Stimulated activated naive B cell treated with anti-CD40 and anti-IgM and Interleukin-4, amounts not matched to agents 10 μg/mL and 1 μg/mL and 100 μg/mL, for 72 hours (primary cell): Measurements from ENCODE around the gene NPFFR1.

Experiments
- ATAC-seq, 2 donors: fragments of 150-1000 bp; cut with Tn5 transposase; replicated peaks; 2 replicates each; pipeline ENCODE4 v1.10.0; 2021; ENCODE audit warnings: moderate library complexity in 1 of 2
- DNase-seq: peaks from one replicate; pipeline ENCODE4 v3.0.0; 2021
- H3K27ac Mint-ChIP-seq: one replicate; pipeline ENCODE4 v1.8.0; 2022; ENCODE audit warnings: mild to moderate bottlenecking, mixed read lengths
- H3K27me3 Mint-ChIP-seq, 2 donors: one replicate each; pipeline ENCODE4 v1.8.0; 2022; ENCODE audit warnings: mixed read lengths in 2 of 2
- H3K36me3 Mint-ChIP-seq, 2 donors: one replicate each; pipeline ENCODE4 v1.8.0; 2022; ENCODE audit warnings: mixed read lengths in 2 of 2, mild to moderate bottlenecking in 1 of 2
- H3K4me1 Mint-ChIP-seq, 2 donors: one replicate each; pipeline ENCODE4 v1.8.0; 2022; ENCODE audit warnings: mixed read lengths in 2 of 2, mild to moderate bottlenecking in 1 of 2
- H3K4me3 Mint-ChIP-seq, 2 donors: one replicate each; pipeline ENCODE4 v1.8.0; 2022; ENCODE audit warnings: mild to moderate bottlenecking in 2 of 2, mixed read lengths in 2 of 2, moderate library complexity in 1 of 2
- H3K9me3 Mint-ChIP-seq, 2 donors: one replicate each; pipeline ENCODE4 v1.8.0; 2022; ENCODE audit warnings: mixed read lengths in 2 of 2, mild to moderate bottlenecking in 1 of 2

Gene NPFFR1

DNA sequence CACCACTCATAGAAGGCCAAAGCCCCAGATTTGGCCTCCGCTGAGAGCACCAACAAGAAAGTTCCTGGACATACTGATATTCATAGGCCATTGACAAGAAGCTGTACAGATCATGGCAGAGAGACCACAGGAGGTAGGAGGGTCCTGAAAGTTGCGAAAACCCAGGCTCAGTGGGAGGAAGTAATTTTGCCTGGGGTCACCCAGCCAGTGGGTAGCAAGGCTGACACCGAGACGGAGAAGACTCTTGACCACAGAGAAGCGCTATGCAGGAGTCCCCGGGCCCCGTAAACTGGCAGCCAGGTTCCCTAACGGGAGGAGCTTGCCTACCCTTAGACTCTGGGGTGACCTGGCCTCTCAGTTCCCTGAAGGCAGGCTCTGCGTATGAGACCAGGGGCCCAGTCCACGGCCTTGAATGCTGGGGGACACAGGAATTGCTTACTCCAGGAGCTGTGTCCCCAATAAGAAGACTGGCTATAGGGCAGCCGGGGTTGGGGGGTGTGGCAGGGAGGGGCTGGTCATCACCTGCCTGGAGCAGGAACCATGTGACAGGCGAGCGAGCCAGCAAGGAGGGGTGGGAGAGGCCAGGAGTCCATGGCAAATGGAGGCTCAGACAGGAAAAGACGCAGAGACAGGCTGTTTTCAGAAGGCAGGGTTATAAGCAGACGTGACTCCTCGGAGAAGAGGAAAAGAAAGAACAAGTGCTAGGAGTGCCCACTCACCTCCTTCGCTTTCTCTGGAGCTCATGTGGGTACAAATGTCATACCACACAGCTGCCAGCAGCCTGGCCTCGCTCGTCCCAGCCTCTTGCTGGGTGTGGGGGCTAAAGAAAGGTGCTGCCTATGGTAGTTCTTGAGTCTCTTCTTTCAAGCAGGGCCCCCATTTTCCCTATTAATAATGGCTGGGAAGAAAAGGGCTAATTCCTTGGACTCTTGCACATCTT lies 24.6 kb upstream of the NPFFR1 start:
- ATAC-seq (no peak), DNase-seq (no peak)
- no peaks in the 10 kb centered on the region for H3K9me3 Mint-ChIP-seq
- peaks cover 10 to 15% of the 10 kb centered on the region in 2 donors for H3K4me1 Mint-ChIP-seq
- no peaks in the 10 kb centered on the region for H3K36me3 Mint-ChIP-seq
- peaks cover 0 to 4% of the 10 kb centered on the region in 2 donors for H3K27me3 Mint-ChIP-seq
- no peak overlapping the region for H3K27ac Mint-ChIP-seq
- H3K4me3 Mint-ChIP-seq = no peak overlapping the region

DNA sequence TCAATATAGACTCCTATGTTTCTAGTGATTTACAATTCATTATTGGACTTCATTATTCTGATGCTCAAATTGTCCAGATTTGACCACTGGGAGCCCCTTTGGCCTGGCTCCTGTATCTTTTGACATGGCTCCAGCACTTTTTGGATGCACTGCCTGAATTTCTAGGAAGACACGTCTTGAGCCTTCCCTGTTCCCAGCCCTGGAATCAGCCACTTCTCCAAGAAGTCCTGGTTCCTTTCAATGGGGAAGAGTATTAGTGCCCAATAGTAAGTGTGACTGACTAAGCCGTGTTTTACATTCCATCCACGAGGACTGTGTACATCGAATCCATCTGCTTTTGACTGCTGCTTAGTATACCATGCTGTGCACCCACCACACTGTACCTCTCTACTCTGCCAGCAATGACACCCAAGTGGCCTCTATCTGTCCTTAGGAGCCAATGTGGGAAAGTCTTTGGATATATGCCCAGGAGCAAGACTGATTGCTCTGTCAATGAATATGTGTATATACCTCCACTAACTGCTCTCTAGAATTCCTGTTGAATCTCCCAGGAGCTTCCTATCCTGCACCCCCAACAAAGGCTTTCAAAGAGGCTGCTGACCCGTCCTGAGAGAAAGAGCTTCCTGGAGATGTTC lies 23.2 kb upstream of the NPFFR1 start:
- Mint-ChIP-seq H3K4me3 (no peak overlapping the region), H3K36me3 (no peaks in the 10 kb centered on the region), H3K27ac (no peak overlapping the region), H3K9me3 (no peaks in the 10 kb centered on the region), H3K4me1 (peaks cover 10 to 15% of the 10 kb centered on the region in 2 donors), H3K27me3 (no peaks in the 10 kb centered on the region)
- DNase-seq (no peak), ATAC-seq (no peak)

GRCh38 chr10:70306181-70306705 lies 22.4 kb upstream of the NPFFR1 start:
- peak; percentile 34 to 38 for ATAC-seq
- Mint-ChIP-seq H3K9me3 (no peaks in the 10 kb centered on the region), H3K27ac (no peak overlapping the region), H3K36me3 (no peaks in the 10 kb centered on the region), H3K27me3 (no peaks in the 10 kb centered on the region), H3K4me1 (peaks cover 10 to 15% of the 10 kb centered on the region in 2 donors), H3K4me3 (no peak overlapping the region)
- DNase-seq = no peak

- Mint-ChIP-seq H3K27ac (no peak overlapping the region), H3K36me3 (no peaks in the 10 kb centered on the region), H3K27me3 (no peaks in the 10 kb centered on the region), H3K4me3 (no peak overlapping the region), H3K9me3 (no peaks in the 10 kb centered on the region), H3K4me1 (peaks cover 10 to 15% of the 10 kb centered on the region in 2 donors)
- DNase-seq (no peak), ATAC-seq (no peak)
These were observed 19.9 kb upstream of the NPFFR1 start for GRCh38 chr10:70303730-70304129.

GRCh38 chr10:70302292-70302691 lies 18.5 kb upstream of the NPFFR1 start:
- Mint-ChIP-seq H3K27me3 (no peaks in the 10 kb centered on the region), H3K4me1 (peaks cover 10 to 15% of the 10 kb centered on the region in 2 donors), H3K4me3 (no peak overlapping the region), H3K9me3 (no peaks in the 10 kb centered on the region), H3K36me3 (no peaks in the 10 kb centered on the region), H3K27ac (no peak overlapping the region)
- ATAC-seq (no peak), DNase-seq (no peak)

DNA sequence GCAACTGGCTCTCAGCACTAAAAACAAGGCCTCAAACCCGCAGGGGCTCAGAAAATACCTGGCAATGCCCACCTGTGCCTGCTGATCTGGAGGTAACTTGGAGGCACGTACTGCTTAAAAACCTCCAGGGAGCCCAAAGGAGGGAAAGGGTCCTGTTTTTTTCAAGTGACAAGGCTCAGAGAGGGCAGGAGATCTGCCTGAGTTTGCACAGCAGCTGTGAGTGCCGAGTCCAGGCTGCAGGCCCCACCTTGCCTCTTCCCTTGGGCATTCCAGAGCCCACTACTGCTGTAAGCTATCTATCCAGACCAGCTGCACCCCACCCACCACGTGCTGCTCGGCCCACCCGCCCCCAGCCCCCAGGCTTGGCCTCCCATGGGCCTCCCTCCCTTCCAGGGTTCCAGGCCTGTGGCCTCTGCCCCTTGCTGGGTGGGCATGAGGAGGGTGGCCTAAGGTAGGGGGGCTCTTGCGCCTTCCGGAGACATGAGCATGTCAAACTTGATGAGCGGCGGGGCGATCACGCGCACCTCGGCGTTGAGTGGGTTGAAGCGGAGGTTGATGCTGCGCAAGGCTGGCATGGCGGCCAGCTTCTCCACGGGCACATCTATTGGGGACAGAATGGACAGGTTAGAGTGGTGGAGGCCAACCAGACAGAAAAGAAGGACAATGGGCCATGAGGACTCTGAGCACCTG lies 17.2 kb upstream of the NPFFR1 start:
- H3K27ac Mint-ChIP-seq = no peak overlapping the region
- DNase-seq (no peak), ATAC-seq (no peak)
- H3K9me3 Mint-ChIP-seq = no peaks in the 10 kb centered on the region
- no peaks in the 10 kb centered on the region for H3K27me3 Mint-ChIP-seq
- H3K36me3 Mint-ChIP-seq = no peaks in the 10 kb centered on the region
- no peak overlapping the region for H3K4me3 Mint-ChIP-seq
- H3K4me1 Mint-ChIP-seq = peaks cover 2 to 3% of the 10 kb centered on the region in 2 donors

DNA sequence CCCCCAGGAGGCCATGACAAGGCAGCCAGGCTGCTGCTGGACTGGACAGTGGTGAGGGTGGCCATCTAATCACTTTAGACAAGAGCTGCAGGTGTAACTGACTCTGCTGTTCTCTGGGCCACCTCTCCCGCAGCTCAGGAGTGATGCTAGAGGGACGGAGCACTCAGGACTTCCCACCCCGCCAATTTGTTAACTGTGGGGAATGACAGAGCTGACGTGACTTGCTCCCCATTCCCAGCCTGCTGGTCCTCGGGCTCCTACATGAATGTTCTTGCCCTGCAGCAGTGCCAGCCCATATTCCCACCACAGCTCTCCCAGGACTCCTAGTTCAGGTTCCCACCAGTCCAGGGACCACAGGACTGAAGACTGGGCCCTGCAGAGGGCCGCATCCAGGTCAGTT lies 16.7 kb upstream of the NPFFR1 start:
- Mint-ChIP-seq H3K4me1 (no peaks in the 10 kb centered on the region), H3K4me3 (no peak overlapping the region), H3K27ac (no peak overlapping the region), H3K36me3 (no peaks in the 10 kb centered on the region), H3K9me3 (no peaks in the 10 kb centered on the region), H3K27me3 (peaks cover 0 to under 1% of the 10 kb centered on the region in 2 donors)
- ATAC-seq (no peak), DNase-seq (no peak)

GRCh38 chr10:70299876-70300275 lies 16.1 kb upstream of the NPFFR1 start:
- Mint-ChIP-seq H3K9me3 (no peaks in the 10 kb centered on the region), H3K4me1 (no peaks in the 10 kb centered on the region), H3K4me3 (no peak overlapping the region), H3K27me3 (peaks cover under 1 to 7% of the 10 kb centered on the region in 2 donors), H3K27ac (no peak overlapping the region), H3K36me3 (no peaks in the 10 kb centered on the region)
- no peak for ATAC-seq
- DNase-seq = no peak

- H3K4me1 Mint-ChIP-seq = peaks cover 2 to 4% of the 10 kb centered on the region in 2 donors
- no peaks in the 10 kb centered on the region for H3K9me3 Mint-ChIP-seq
- H3K27ac Mint-ChIP-seq = no peak overlapping the region
- DNase-seq = no peak
- no peaks in the 10 kb centered on the region for H3K36me3 Mint-ChIP-seq
- no peak overlapping the region for H3K4me3 Mint-ChIP-seq
- H3K27me3 Mint-ChIP-seq = peaks cover 6 to 15% of the 10 kb centered on the region in 2 donors
- ATAC-seq = no peak
These were observed 14.6 kb upstream of the NPFFR1 start for GRCh38 chr10:70298393-70298792.

GRCh38 chr10:70297224-70297623 lies 13.4 kb upstream of the NPFFR1 start:
- Mint-ChIP-seq H3K9me3 (no peaks in the 10 kb centered on the region), H3K4me1 (peaks cover 5 to 8% of the 10 kb centered on the region in 2 donors), H3K27me3 (peaks cover 6 to 15% of the 10 kb centered on the region in 2 donors), H3K36me3 (no peaks in the 10 kb centered on the region), H3K4me3 (no peak overlapping the region), H3K27ac (no peak overlapping the region)
- DNase-seq (no peak), ATAC-seq (no peak)

- H3K27ac Mint-ChIP-seq = no peak overlapping the region
- no peaks in the 10 kb centered on the region for H3K36me3 Mint-ChIP-seq
- DNase-seq = no peak
- no peaks in the 10 kb centered on the region for H3K9me3 Mint-ChIP-seq
- no peak for ATAC-seq
- peaks cover 6 to 15% of the 10 kb centered on the region in 2 donors for H3K27me3 Mint-ChIP-seq
- no peak overlapping the region for H3K4me3 Mint-ChIP-seq
- peaks cover 5 to 8% of the 10 kb centered on the region in 2 donors for H3K4me1 Mint-ChIP-seq
These were observed 12.6 kb upstream of the NPFFR1 start for GRCh38 chr10:70296406-70296899.

DNA sequence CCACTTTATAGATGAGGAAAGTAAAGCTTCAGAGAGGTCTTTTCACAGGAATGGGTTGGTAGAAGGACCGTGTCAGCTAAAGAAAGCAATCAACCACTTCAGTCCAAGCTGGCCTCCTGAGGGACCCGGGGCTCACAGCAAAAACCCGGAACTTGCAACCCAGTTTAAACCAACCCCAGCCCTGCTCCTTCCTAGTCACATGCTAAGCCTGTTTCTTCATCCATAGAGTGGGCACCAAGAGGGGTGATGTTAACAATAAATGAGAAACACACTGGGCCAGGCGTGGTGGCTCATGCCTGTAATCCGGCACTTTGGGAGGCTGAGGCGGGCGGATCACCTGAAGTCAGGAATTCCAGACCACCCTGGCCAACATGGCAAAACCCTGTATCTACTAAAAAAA lies 12.1 kb upstream of the NPFFR1 start:
- H3K9me3 Mint-ChIP-seq = no peaks in the 10 kb centered on the region
- peaks cover 6 to 15% of the 10 kb centered on the region in 2 donors for H3K27me3 Mint-ChIP-seq
- ATAC-seq (no peak), DNase-seq (no peak)
- no peak overlapping the region for H3K27ac Mint-ChIP-seq
- H3K4me1 Mint-ChIP-seq = peaks cover 5 to 8% of the 10 kb centered on the region in 2 donors
- H3K36me3 Mint-ChIP-seq = no peaks in the 10 kb centered on the region
- no peak overlapping the region for H3K4me3 Mint-ChIP-seq

DNA sequence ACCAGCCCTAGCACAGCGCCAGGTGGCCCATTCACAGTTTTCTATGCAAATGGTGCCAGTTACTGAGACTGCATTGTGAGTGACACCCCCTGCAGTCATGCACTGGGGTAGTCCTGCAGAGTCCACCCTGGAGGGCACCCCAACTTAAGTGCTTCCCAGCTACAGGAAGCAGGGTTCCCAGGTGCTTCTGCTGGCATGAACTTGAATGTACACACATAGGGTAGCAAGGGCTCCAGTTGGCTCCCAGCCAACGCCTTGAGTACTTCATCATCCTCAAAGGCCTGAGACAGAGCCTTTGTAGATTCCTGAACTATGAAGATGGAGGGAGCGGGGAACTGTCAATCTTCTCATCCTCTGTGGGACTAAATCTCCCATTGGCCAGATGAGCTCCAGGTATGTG lies 11.5 kb upstream of the NPFFR1 start:
- H3K4me1 Mint-ChIP-seq = peaks cover 5 to 8% of the 10 kb centered on the region in 2 donors
- ATAC-seq (no peak), DNase-seq (no peak)
- no peaks in the 10 kb centered on the region for H3K9me3 Mint-ChIP-seq
- no peak overlapping the region for H3K27ac Mint-ChIP-seq
- no peak overlapping the region for H3K4me3 Mint-ChIP-seq
- peaks cover 6 to 16% of the 10 kb centered on the region in 2 donors for H3K27me3 Mint-ChIP-seq
- H3K36me3 Mint-ChIP-seq = no peaks in the 10 kb centered on the region

- Mint-ChIP-seq H3K4me1 (peaks cover 5 to 8% of the 10 kb centered on the region in 2 donors), H3K27ac (no peak overlapping the region)
These were observed 9.5 kb upstream of the NPFFR1 start for GRCh38 chr10:70293169-70293843.

More at GRCh38 chr10:70293169-70293843, 9.5 kb upstream of the NPFFR1 start:
- H3K27me3 Mint-ChIP-seq = peaks cover 13 to 30% of the 10 kb centered on the region in 2 donors
- no peak overlapping the region for H3K4me3 Mint-ChIP-seq
- no peak for DNase-seq
- peak; percentile 90 to 93 for ATAC-seq
- no peaks in the 10 kb centered on the region for H3K9me3 Mint-ChIP-seq
- no peaks in the 10 kb centered on the region for H3K36me3 Mint-ChIP-seq
